GM12878 (cell line): ENCODE data around the gene GOLGA6L10. TPM values are rescaled to one million over a fixed set of nuclear protein-coding genes. Genes with fewer than 3 reads are reported as not detected.

Experiments used
- ATAC-seq: fragments of 200-7000 bp; cut with Tn5 transposase; 3 replicates; pipeline ENCODE4 v1.9.1; 2020; ENCODE audit warnings: mild to moderate bottlenecking, moderate library complexity
- BruUV-seq: library from RNA; stranded (reverse); fragments of 400-500 nt; replicated peaks from 2 replicates; lab custom pipeline; 2021; lab: Mats Ljungman, UMichigan
- CTCF ChIA-PET: fragments of 300-600 bp; sonication (Branson Sonifier 250); formaldehyde crosslinking; extraction: SDS; loops from one replicate; lab custom pipeline; 2021; ENCODE audit warnings: inconsistent platforms; lab: Yijun Ruan, JAX
- POLR2A ChIA-PET: fragments of 350-600 bp; formaldehyde crosslinking; extraction: SDS; loops from one replicate; lab custom pipeline; 2021; ENCODE audit warnings: inconsistent platforms; lab: Charles Lee
- RAD21 ChIA-PET: fragments of 300-600 bp; sonication (Branson Sonifier 250); formaldehyde crosslinking; loops from one replicate; lab custom pipeline; 2023; ENCODE audit warnings: antibody characterized with exemption; ENCODE audit not compliant: unreplicated experiment; lab: Charles Lee
- SMC1A ChIA-PET: fragments of 300-600 bp; sonication (Branson Sonifier 250); formaldehyde crosslinking; loops from one replicate; lab custom pipeline; 2023; ENCODE audit not compliant: unreplicated experiment, uncharacterized antibody; lab: Charles Lee
- DNase-seq: peaks from one replicate; pipeline ENCODE4 v3.0.0-alpha.2; 2011; ENCODE audit warnings: low read depth, low spot score
- FAIRE-seq: peaks from 3 replicates; lab custom pipeline; 2011; peaks lifted over from hg19 to GRCh38; lab: Jason Lieb, UNC
- H2AFZ ChIP-seq: 2 replicates; pipeline ENCODE4 v1.6.0; 2011; ENCODE audit warnings: low read depth, low read length, control low read depth; ENCODE audit not compliant: control insufficient read depth
- H3K27ac ChIP-seq: 2 replicates; pipeline ENCODE4 v1.5.1; 2011; ENCODE audit warnings: control low read depth; ENCODE audit not compliant: control insufficient read depth, insufficient read depth
- H3K27me3 ChIP-seq, 2 experiments: replicated peaks in 1 of 2; 2 replicates each; pipeline versions ENCODE4 v1.6.0 to v1.6.1; 2011; ENCODE audit warnings: low read length in 1 of 2; ENCODE audit not compliant: control insufficient read depth in 2 of 2, insufficient read depth in 2 of 2
- H3K36me3 ChIP-seq, 2 experiments: 2 replicates each; pipeline ENCODE4 v1.5.1; 2011; ENCODE audit warnings: low read length in 1 of 2; ENCODE audit not compliant: control insufficient read depth in 2 of 2, insufficient read depth in 2 of 2
- H3K4me1 ChIP-seq: 2 replicates; pipeline ENCODE4 v1.6.1; 2011; ENCODE audit warnings: mild to moderate bottlenecking, low read length, moderate library complexity, mixed read lengths; ENCODE audit not compliant: control insufficient read depth, insufficient read depth
- H3K4me2 ChIP-seq: 2 replicates; pipeline ENCODE4 v1.6.0; 2011; ENCODE audit warnings: control low read depth; ENCODE audit not compliant: control insufficient read depth, insufficient read depth
- H3K4me3 ChIP-seq: fragments of 200-600 bp; sonication (generic); 2 replicates; pipeline ENCODE4 v1.5.1; 2016
- H3K79me2 ChIP-seq: 2 replicates; pipeline ENCODE4 v1.6.0; 2011; ENCODE audit warnings: low read length; ENCODE audit not compliant: control insufficient read depth, insufficient read depth
- H3K9ac ChIP-seq: 2 replicates; pipeline ENCODE4 v1.8.0; 2011; ENCODE audit warnings: low read length, control low read depth, mixed read lengths; ENCODE audit not compliant: control insufficient read depth, insufficient read depth
- H3K9me3 ChIP-seq: replicated peaks from 3 replicates; pipeline ENCODE4 v1.5.1; 2011; ENCODE audit warnings: mild to moderate bottlenecking, low read length; ENCODE audit not compliant: control insufficient read depth, insufficient read depth
- H4K20me1 ChIP-seq: 2 replicates; pipeline ENCODE4 v1.6.0; 2011; ENCODE audit not compliant: control insufficient read depth, insufficient read depth
- ETV6 ChIP-seq, 2 experiments: fragments of 450-650 bp in 1 of 2; IDR thresholded peaks in 1 of 2; conservative IDR thresholded peaks in 1 of 2; 2 replicates each; pipeline ENCODE4 v1.6.1; 2014; ENCODE audit warnings: antibody characterized with exemption in 1 of 2, borderline replicate concordance in 1 of 2, low read depth in 1 of 2, mild to moderate bottlenecking in 1 of 2, moderate library complexity in 1 of 2
- HDAC6 ChIP-seq: fragments of 200-600 bp; sonication (generic); IDR thresholded peaks from one replicate; pipeline ENCODE4 v1.8.0; 2017; ENCODE audit warnings: antibody characterized with exemption; ENCODE audit not compliant: unreplicated experiment
- MYB ChIP-seq: fragments of 150-350 bp; IDR thresholded peaks from 2 replicates; pipeline ENCODE4 v1.6.1; 2014; ENCODE audit warnings: mild to moderate bottlenecking, low read depth, low read length, borderline replicate concordance
- NFYB ChIP-seq: IDR thresholded peaks from 2 replicates; pipeline ENCODE4 v1.6.1; 2011; ENCODE audit warnings: low read depth, mild to moderate bottlenecking, low read length, improper control_type of control experiment, moderate library complexity; ENCODE audit not compliant: insufficient read depth
- NRF1 ChIP-seq: conservative IDR thresholded peaks from 2 replicates; pipeline ENCODE4 v1.6.1; 2011; ENCODE audit warnings: mild to moderate bottlenecking, low read depth, low read length, improper control_type of control experiment
- POU2F2 ChIP-seq: IDR thresholded peaks from 3 replicates; pipeline ENCODE4 v1.6.1; 2011; ENCODE audit warnings: low read depth, mild to moderate bottlenecking, low read length, borderline replicate concordance
- WGBS: methylation state at CpG from one replicate; pipeline ENCODE4 v1.1.6; 2016; ENCODE audit warnings: low lambda C conversion rate; ENCODE audit not compliant: insufficient replicate concordance, insufficient coverage; ENCODE audit errors: missing lambda C conversion rate; 5-methylcytosine and 5-hydroxymethylcytosine counted together
- in situ Hi-C: fragments of 300-500 bp; cut with MboI; formaldehyde crosslinking; loops from 9 replicates; pipeline ENCODE4 v1.14.3; 2018; ENCODE audit warnings: mixed read lengths
- intact Hi-C: fragments of 100-400 bp; cut with micrococcal nuclease; formaldehyde crosslinking; loops from one replicate; pipeline ENCODE4 v1.14.2; 2022; ENCODE audit not compliant: unreplicated experiment
- polyA plus RNA-seq, 11 experiments: library from polyadenylated mRNA; depleted of rRNA in 4 of 11; unstranded in 6 of 11; stranded (reverse) in 5 of 11; fragments of >200 nt; fragmentation: Nextera tagmentation in 4 of 11; fragmentation: Illumina TruSeq in 1 of 11; extraction: Ambion mirVana in 4 of 11; extraction: Trizol in 1 of 11; gene quantifications; 1 replicate in 1 of 11; 2 replicates in 10 of 11; pipeline versions ENCODE4 v1.2.1 to v1.2.3, GENCODE V29; 2011 to 2016; ENCODE audit warnings: inconsistent platforms in 2 of 11, missing spikeins in 2 of 11, low read depth in 1 of 11
- total RNA-seq, 4 experiments: library from RNA; depleted of rRNA in 3 of 4; stranded (reverse); fragments of >200 nt in 3 of 4; fragmentation: Illumina TruSeq in 1 of 4; extraction: Trizol in 1 of 4; gene quantifications; 2 replicates each; pipeline versions ENCODE4 v1.2.1 to v1.2.3, GENCODE V29; 2013 to 2021

The GOLGA6L10 gene
- total and polyA plus RNA-seq, 10 of the 15 experiments (the other 5 are each of a cell fraction or from before 2014, with no cell fraction given), result 0.68 to 6.7 (median 1.3) TPM

DNA sequence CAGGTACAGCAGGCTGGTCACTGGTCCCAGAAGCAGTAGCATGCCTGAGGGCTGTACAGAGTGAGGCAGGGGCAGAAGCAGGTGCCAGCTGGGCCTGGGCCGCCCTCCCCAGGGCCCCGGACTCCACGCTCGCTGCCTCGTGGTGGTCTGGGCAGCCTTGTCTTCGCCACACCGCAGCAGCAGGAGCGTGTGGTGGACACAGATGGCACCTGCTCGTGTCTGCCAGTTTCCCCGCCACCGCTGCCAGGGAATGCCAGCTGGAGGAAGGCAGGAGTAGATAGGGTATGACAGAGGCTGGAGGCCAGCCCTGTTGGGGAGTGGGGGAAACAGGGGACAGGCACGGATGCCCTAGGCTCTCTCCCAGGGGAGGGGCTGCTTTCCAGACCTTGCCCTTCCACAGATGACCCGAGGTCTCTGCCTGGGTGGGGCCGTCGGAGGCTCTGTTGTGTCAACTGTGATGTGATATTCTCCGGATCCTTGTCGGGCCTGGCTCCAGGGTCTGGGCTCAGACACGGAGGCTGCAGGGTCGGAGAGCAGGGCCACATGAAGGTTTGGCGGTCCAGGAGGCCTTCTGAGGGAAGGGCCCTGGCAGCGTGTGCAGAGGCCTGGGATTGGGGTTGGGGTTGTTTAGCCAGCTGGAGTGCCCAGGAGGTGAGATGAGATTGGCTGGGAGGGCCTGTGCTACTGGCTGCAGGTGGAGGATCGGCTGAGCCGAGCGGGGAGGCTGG, 33.6 kb downstream of the GOLGA6L10 start:
- intact Hi-C loops, result no loop called here
- H4K20me1 ChIP-seq, result no peaks in the 10 kb centered on the region
- no peak for FAIRE-seq
- TF ChIP-seq HDAC6 (no peak), MYB (no peak), NFYB (no peak), POU2F2 (no peak), ETV6 (conservative IDR thresholded peaks at IDR 0.05 in 1 of 2, IDR thresholded peaks at IDR 0.05 in 1 of 2; ENCODE audit: borderline replicate concordance in 1 of 2, low read depth in 1 of 2) (no peak), NRF1 (no peak)
- CTCF ChIA-PET, result no interaction called here
- H3K27ac ChIP-seq, result no peak overlapping the region
- no TSS peak for BruUV-seq
- no peaks in the 10 kb centered on the region for H3K27me3 ChIP-seq
- POLR2A ChIA-PET, result no interaction called here
- no peaks in the 10 kb centered on the region for H3K36me3 ChIP-seq
- WGBS, result 41% methylated on average over 24 of the region's 24 CpGs
- no peak for ATAC-seq
- no peaks in the 10 kb centered on the region for H3K4me1 ChIP-seq
- no peaks in the 10 kb centered on the region for H3K79me2 ChIP-seq
- H3K4me2 ChIP-seq, result no peak overlapping the region
- H3K4me3 ChIP-seq, result no peak overlapping the region
- H3K9ac ChIP-seq, result no peak overlapping the region
- SMC1A ChIA-PET, result no interaction called here
- no peak for DNase-seq
- H3K9me3 ChIP-seq, result no peaks in the 10 kb centered on the region
- no peak overlapping the region for H2AFZ ChIP-seq
- RAD21 ChIA-PET, result no interaction called here
- in situ Hi-C loops, result no loop called here
